GM23338 (cell line): ENCODE measurements around the gene TMEM39A. TPM values are rescaled to one million over a fixed set of nuclear protein-coding genes. Genes with fewer than 3 reads are reported as not detected.

Source experiments
- ATAC-seq: fragments of 200-7000 bp; cut with Tn5 transposase; 3 replicates; pipeline ENCODE4 v1.9.1; 2020
- DNase-seq: peaks from one replicate; pipeline ENCODE4 v3.0.0-alpha.2; 2015; ENCODE audit warnings: low spot score
- H2AFZ ChIP-seq: fragments of 200-600 bp; sonication (generic); 2 replicates; pipeline ENCODE4 v1.8.0; 2016; ENCODE audit warnings: antibody characterized with exemption, mild to moderate bottlenecking, moderate library complexity
- H3F3A ChIP-seq: fragments of 200-600 bp; sonication (generic); replicated peaks from 2 replicates; pipeline ENCODE4 v1.8.0; 2017; ENCODE audit warnings: antibody characterized with exemption, mixed run types, low read depth
- H3K27ac ChIP-seq: fragments of 200-600 bp; sonication (generic); 2 replicates; pipeline ENCODE4 v1.6.1; 2016; ENCODE audit warnings: low read depth
- H3K27me3 ChIP-seq: fragments of 200-600 bp; sonication (generic); 2 replicates; pipeline ENCODE4 v1.8.0; 2016; ENCODE audit warnings: mild to moderate bottlenecking, mixed run types, moderate library complexity; ENCODE audit not compliant: insufficient read depth
- H3K36me3 ChIP-seq: fragments of 200-600 bp; sonication (generic); 2 replicates; pipeline ENCODE4 v1.8.0; 2016; ENCODE audit warnings: mild to moderate bottlenecking; ENCODE audit not compliant: insufficient read depth
- H3K4me1 ChIP-seq: fragments of 200-600 bp; sonication (generic); 2 replicates; pipeline ENCODE4 v1.8.0; 2016; ENCODE audit warnings: mild to moderate bottlenecking, moderate library complexity; ENCODE audit not compliant: insufficient read depth
- H3K4me2 ChIP-seq: fragments of 200-600 bp; sonication (generic); 2 replicates; pipeline ENCODE4 v1.7.1; 2017; ENCODE audit warnings: mixed run types
- H3K4me3 ChIP-seq: fragments of 200-600 bp; sonication (generic); 2 replicates; pipeline ENCODE4 v1.6.1; 2016; ENCODE audit warnings: mixed run types
- H3K79me2 ChIP-seq: fragments of 200-600 bp; sonication (generic); replicated peaks from 2 replicates; pipeline ENCODE4 v1.8.0; 2017; ENCODE audit warnings: mild to moderate bottlenecking; ENCODE audit not compliant: insufficient read depth
- H3K9me2 ChIP-seq: fragments of 200-600 bp; sonication (generic); 2 replicates; pipeline ENCODE4 v1.8.0; 2017; ENCODE audit not compliant: insufficient read depth
- H4K20me1 ChIP-seq: fragments of 200-600 bp; sonication (generic); replicated peaks from 2 replicates; pipeline ENCODE4 v1.8.0; 2017; ENCODE audit warnings: mild to moderate bottlenecking; ENCODE audit not compliant: insufficient read depth
- H3K27ac Mint-ChIP-seq: 2 replicates; pipeline ENCODE4 v1.8.0; 2020; ENCODE audit warnings: inconsistent platforms, mild to moderate bottlenecking, moderate library complexity, mixed read lengths
- H3K27me3 Mint-ChIP-seq: 3 replicates; pipeline ENCODE4 v1.8.0; 2022; ENCODE audit warnings: low read depth, mild to moderate bottlenecking, moderate library complexity, mixed read lengths, inconsistent platforms; ENCODE audit not compliant: insufficient read depth, poor library complexity
- H3K36me3 Mint-ChIP-seq: 3 replicates; pipeline ENCODE4 v1.8.0; 2021; ENCODE audit warnings: low read depth, mild to moderate bottlenecking, inconsistent platforms, moderate library complexity, mixed read lengths
- H3K4me1 Mint-ChIP-seq: 3 replicates; pipeline ENCODE4 v1.8.0; 2020; ENCODE audit warnings: mild to moderate bottlenecking, inconsistent platforms, mixed read lengths
- H3K4me3 Mint-ChIP-seq: 3 replicates; pipeline ENCODE4 v1.8.0; 2021; ENCODE audit warnings: moderate library complexity, mild to moderate bottlenecking, inconsistent platforms, mixed read lengths
- H3K9me3 Mint-ChIP-seq: 3 replicates; pipeline ENCODE4 v1.8.0; 2020; ENCODE audit warnings: moderate library complexity, mild to moderate bottlenecking, inconsistent platforms, mixed read lengths
- JUNB ChIP-seq: IDR thresholded peaks from one replicate; pipeline ENCODE4 v1.6.1; 2016; ENCODE audit warnings: antibody characterized with exemption; ENCODE audit not compliant: unreplicated experiment
- NANOG ChIP-seq: IDR thresholded peaks from 2 replicates; pipeline ENCODE4 v1.6.1; 2016; ENCODE audit warnings: antibody characterized with exemption, borderline replicate concordance
- POLR2AphosphoS5 ChIP-seq: IDR thresholded peaks from 2 replicates; pipeline ENCODE4 v1.6.1; 2016; ENCODE audit warnings: antibody characterized with exemption, low read depth
- STAT1 ChIP-seq: IDR thresholded peaks from one replicate; pipeline ENCODE4 v1.6.1; 2016; ENCODE audit warnings: antibody characterized with exemption; ENCODE audit not compliant: unreplicated experiment
- ZNF462 ChIP-seq: fragments of 250-450 bp; sonication (Bioruptor Pico); IDR thresholded peaks from 2 replicates; pipeline ENCODE4 v1.5.0; 2020; ENCODE audit warnings: mild to moderate bottlenecking, moderate library complexity
- polyA plus RNA-seq: library from polyadenylated mRNA; unstranded; fragments of >200 nt; fragmentation: Nextera tagmentation; extraction: Ambion mirVana; gene quantifications from 2 replicates; pipeline ENCODE4 v1.2.1, GENCODE V29; 2016
- total RNA-seq: library from RNA; depleted of rRNA; stranded (reverse); fragments of >200 nt; shearing (Covaris generic); gene quantifications from 2 replicates; pipeline ENCODE4 v1.2.3, GENCODE V29; 2014

The TMEM39A gene
- total and polyA plus RNA-seq, 2 experiments from 2014 or later = 12.9 to 51.6 TPM

- no peak for TF ChIP-seq ZNF462
- TF ChIP-seq NANOG = no peak
- no peak for TF ChIP-seq JUNB
- no peak for TF ChIP-seq STAT1
- no peak for TF ChIP-seq POLR2AphosphoS5
- peak overlapping the region; percentile 28; the same call in 1 of the 2 replicates for H3K4me2 ChIP-seq
- peak; percentile 78 for ATAC-seq
Measured at GRCh38 chr3:119401503-119402440, 61.6 kb downstream of the TMEM39A start.

More at GRCh38 chr3:119401503-119402440, 61.6 kb downstream of the TMEM39A start:
- Mint-ChIP-seq H3K36me3 (no peaks in the 10 kb centered on the region; the same call in 2 of the 3 replicates), H3K4me1 (peaks cover 34% of the 10 kb centered on the region), H3K9me3 (no peaks in the 10 kb centered on the region), H3K27me3 (no peaks in the 10 kb centered on the region), H3K27ac (no peak overlapping the region; the same call in 1 of the 2 replicates), H3K4me3 (no peak overlapping the region)
- H4K20me1 ChIP-seq = no peaks in the 10 kb centered on the region
- no peaks in the 10 kb centered on the region for H3K27me3 ChIP-seq
- no peaks in the 10 kb centered on the region for H3K9me2 ChIP-seq
- no peaks in the 10 kb centered on the region for H3K79me2 ChIP-seq
- H2AFZ ChIP-seq = peak overlapping the region; percentile 91
- peaks cover 38% of the 10 kb centered on the region for H3K4me1 ChIP-seq
- peaks cover 4% of the 10 kb centered on the region for H3F3A ChIP-seq
- no peak overlapping the region for H3K4me3 ChIP-seq
- H3K36me3 ChIP-seq = 0 out of 2 replicates have a peak, but pooled peaks cover 2% of the 10 kb centered on the region
- H3K27ac ChIP-seq = no peak overlapping the region
- DNase-seq = peak; percentile 46
